Activated B cell treated with CpG ODN at 0.5 μM for 24 hours (primary cell): ENCODE measurements around the gene SAMD1. TPM values are rescaled to one million over a fixed set of nuclear protein-coding genes. Genes with fewer than 3 reads are reported as not detected.

Source experiments
- ATAC-seq: fragments of 200-7000 bp; cut with Tn5 transposase; one replicate; pipeline ENCODE4 v1.10.0; 2021; ENCODE audit warnings: low read depth, mild to moderate bottlenecking, moderate library complexity
- CTCF ChIA-PET: fragments of 350-600 bp; sonication (Branson Sonifier 250); formaldehyde crosslinking; loops from one replicate; lab custom pipeline; 2021; ENCODE audit warnings: antibody characterized with exemption; lab: Charles Lee
- POLR2A ChIA-PET: fragments of 350-600 bp; sonication (Branson Sonifier 250); formaldehyde crosslinking; loops from one replicate; lab custom pipeline; 2021; ENCODE audit warnings: antibody characterized with exemption; lab: Charles Lee
- DNase-seq: peaks from one replicate; pipeline ENCODE4 v3.0.0; 2022
- H3K27ac Mint-ChIP-seq: one replicate; pipeline ENCODE4 v1.8.0; 2020; ENCODE audit warnings: mixed read lengths
- H3K27me3 Mint-ChIP-seq: one replicate; pipeline ENCODE4 v1.8.0; 2021; ENCODE audit warnings: mixed read lengths
- H3K36me3 Mint-ChIP-seq: one replicate; pipeline ENCODE4 v1.8.0; 2021; ENCODE audit warnings: low read depth, mixed read lengths
- H3K4me1 Mint-ChIP-seq: one replicate; pipeline ENCODE4 v1.8.0; 2021; ENCODE audit warnings: mixed read lengths
- H3K4me3 Mint-ChIP-seq: one replicate; pipeline ENCODE4 v1.8.0; 2020; ENCODE audit warnings: mild to moderate bottlenecking, mixed read lengths
- H3K9me3 Mint-ChIP-seq: one replicate; pipeline ENCODE4 v1.8.0; 2020; ENCODE audit warnings: mixed read lengths
- intact Hi-C: fragments of 100-400 bp; cut with micrococcal nuclease; formaldehyde crosslinking; loops from one replicate; pipeline ENCODE4 v1.15.1; 2024
- total RNA-seq: library from RNA; stranded (reverse); gene quantifications from 2 replicates; pipeline ENCODE4 v1.2.3, GENCODE V29; 2022
- TF ChIP-seq, protein P1 (sequence below): fragments of 200-600 bp; IDR thresholded peaks from one replicate; pipeline ENCODE4 v1.8.0; 2022; ENCODE audit warnings: antibody characterized with exemption, mild to moderate bottlenecking

Gene SAMD1
- total RNA-seq, 1 donor from 2014 or later, result 32.7 TPM

DNA sequence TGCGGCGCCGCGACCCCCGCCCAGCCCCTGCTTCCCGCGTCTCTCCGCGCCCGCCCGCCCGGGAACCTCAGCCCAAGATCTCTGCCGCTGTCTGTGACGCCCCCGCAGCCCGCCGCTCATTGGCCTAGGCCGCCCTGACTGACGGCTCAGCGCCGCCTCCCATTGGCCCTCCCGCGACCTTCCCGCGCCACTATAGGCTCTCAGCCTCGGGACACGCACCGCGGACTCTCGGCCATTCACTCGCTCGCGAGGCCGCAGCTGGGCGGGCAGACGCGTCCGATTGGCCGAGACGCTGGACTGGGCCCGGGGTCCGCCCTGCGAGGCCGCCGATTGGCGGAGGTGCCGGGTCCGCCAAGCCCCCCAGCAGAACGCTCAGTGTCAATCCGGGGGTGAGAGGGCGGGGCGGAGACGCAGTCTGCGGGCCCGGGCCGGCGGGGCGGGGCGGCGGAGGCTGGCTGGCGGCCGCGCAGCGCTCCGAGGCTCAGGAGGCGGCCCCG is 27.2 kb upstream of the SAMD1 start, which contains the start of gene PRKACA:
Gene PRKACA (minus strand): TSS at position 95 of the 497 bp plus-strand sequence. CDS start 215 bp downstream, outside the sequence.
- Mint-ChIP-seq H3K27ac (peak within 1 kb of the TSS; percentile 68), H3K9me3 (no peaks in the 10 kb centered on the region), H3K27me3 (no peaks in the 10 kb centered on the region), H3K4me3 (peak within 1 kb of the TSS; percentile 89), H3K36me3 (peaks cover 1% of the 10 kb centered on the region), H3K4me1 (peaks cover 42% of the 10 kb centered on the region)
- ATAC-seq (peak; percentile 95), DNase-seq (peak; percentile 95)
- intact Hi-C loops, result loop anchor here (1.0 to 10.0 kb wide), 4 partner anchors 19 to 323 kb away; partner anchors contain the start of genes ASF1B, DCAF15 and ZSWIM4
- TF ChIP-seq, protein P1, sequence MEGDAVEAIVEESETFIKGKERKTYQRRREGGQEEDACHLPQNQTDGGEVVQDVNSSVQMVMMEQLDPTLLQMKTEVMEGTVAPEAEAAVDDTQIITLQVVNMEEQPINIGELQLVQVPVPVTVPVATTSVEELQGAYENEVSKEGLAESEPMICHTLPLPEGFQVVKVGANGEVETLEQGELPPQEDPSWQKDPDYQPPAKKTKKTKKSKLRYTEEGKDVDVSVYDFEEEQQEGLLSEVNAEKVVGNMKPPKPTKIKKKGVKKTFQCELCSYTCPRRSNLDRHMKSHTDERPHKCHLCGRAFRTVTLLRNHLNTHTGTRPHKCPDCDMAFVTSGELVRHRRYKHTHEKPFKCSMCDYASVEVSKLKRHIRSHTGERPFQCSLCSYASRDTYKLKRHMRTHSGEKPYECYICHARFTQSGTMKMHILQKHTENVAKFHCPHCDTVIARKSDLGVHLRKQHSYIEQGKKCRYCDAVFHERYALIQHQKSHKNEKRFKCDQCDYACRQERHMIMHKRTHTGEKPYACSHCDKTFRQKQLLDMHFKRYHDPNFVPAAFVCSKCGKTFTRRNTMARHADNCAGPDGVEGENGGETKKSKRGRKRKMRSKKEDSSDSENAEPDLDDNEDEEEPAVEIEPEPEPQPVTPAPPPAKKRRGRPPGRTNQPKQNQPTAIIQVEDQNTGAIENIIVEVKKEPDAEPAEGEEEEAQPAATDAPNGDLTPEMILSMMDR, result no peak
- POLR2A ChIA-PET, result interaction anchor here (0.7 to 2.0 kb wide), 11 partner anchors 19 to 965 kb away, joined by 3 to 8 read pairs (median 5); partner anchors contain the start of gene ASF1B
- CTCF ChIA-PET, result interaction anchor here (0.9 to 1.1 kb wide), 2 partner anchors 19 to 57 kb away, joined by 3 to 4 read pairs; partner anchors contain the start of gene ASF1B

- Mint-ChIP-seq H3K27ac (peak overlapping the region; percentile 30), H3K4me1 (peaks cover 42% of the 10 kb centered on the region), H3K36me3 (peaks cover 1% of the 10 kb centered on the region), H3K27me3 (no peaks in the 10 kb centered on the region), H3K9me3 (no peaks in the 10 kb centered on the region), H3K4me3 (peak overlapping the region; percentile 84)
- intact Hi-C loops, result loop anchor here (1.0 to 10.0 kb wide), 4 partner anchors 19 to 322 kb away; partner anchors contain the start of genes ASF1B, DCAF15 and ZSWIM4
- no peak for DNase-seq
- TF ChIP-seq, protein P1, result no peak
- CTCF ChIA-PET, result interaction anchor here (0.9 to 1.3 kb wide), 3 partner anchors 20 to 57 kb away, joined by 3 to 7 read pairs (median 4); partner anchors contain the start of gene ASF1B
- ATAC-seq, result no peak
- POLR2A ChIA-PET, result interaction anchor here (0.9 to 2.0 kb wide), 7 partner anchors 20 to 965 kb away, joined by 3 to 6 read pairs (median 5); partner anchors contain the start of gene ASF1B
Observed at GRCh38 chr19:14116918-14117578, 26.5 kb upstream of the SAMD1 start.

DNA sequence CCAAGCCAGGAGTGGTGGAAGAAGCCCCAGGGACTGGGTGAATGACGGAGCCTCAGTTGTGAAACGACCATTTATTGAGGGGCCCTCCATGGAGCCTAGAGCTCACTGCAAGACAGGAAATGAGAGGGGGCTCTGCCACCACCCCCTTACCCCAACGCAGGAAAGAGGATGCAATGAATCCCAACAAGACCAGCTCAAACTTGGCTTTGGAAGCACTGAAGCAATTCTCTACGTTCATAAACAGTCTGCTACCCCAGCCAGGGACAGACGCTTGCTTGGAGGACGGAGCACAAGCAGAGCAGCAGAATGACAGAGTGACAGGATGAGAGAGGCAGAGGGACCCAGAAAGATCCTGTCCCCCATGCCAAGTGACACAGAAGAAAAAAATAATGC is 26.0 kb upstream of the SAMD1 start:
- no peaks in the 10 kb centered on the region for H3K9me3 Mint-ChIP-seq
- H3K36me3 Mint-ChIP-seq, result peaks cover 1% of the 10 kb centered on the region
- intact Hi-C loops, result loop anchor here (10.0 kb wide), 1 partner anchor 322 kb away; the partner anchor contains the start of gene ZSWIM4
- POLR2A ChIA-PET, result interaction anchor here (2.0 kb wide), 1 partner anchor 27 kb away, joined by 5 read pairs; no protein-coding TSS in a partner anchor
- ATAC-seq (no peak), DNase-seq (no peak)
- H3K4me1 Mint-ChIP-seq, result peaks cover 42% of the 10 kb centered on the region
- H3K27me3 Mint-ChIP-seq, result no peaks in the 10 kb centered on the region
- peak overlapping the region; percentile 84 for H3K4me3 Mint-ChIP-seq
- TF ChIP-seq, protein P1, result no peak
- CTCF ChIA-PET, result interaction anchor here (1.3 kb wide), 1 partner anchor 20 kb away, joined by 7 read pairs; the partner anchor contains the start of gene ASF1B
- H3K27ac Mint-ChIP-seq, result peak overlapping the region; percentile 30

GRCh38 chr19:14115756-14116155 is 25.2 kb upstream of the SAMD1 start:
- Mint-ChIP-seq H3K27ac (no peak overlapping the region), H3K9me3 (no peaks in the 10 kb centered on the region), H3K36me3 (peaks cover 1% of the 10 kb centered on the region), H3K4me3 (peak overlapping the region; percentile 84), H3K27me3 (no peaks in the 10 kb centered on the region), H3K4me1 (peaks cover 42% of the 10 kb centered on the region)
- no peak for ATAC-seq
- no peak for DNase-seq
- intact Hi-C loops, result loop anchor here (1.0 to 10.0 kb wide), 3 partner anchors 43 to 321 kb away; partner anchors contain the start of genes MISP3 and ZSWIM4
- POLR2A ChIA-PET, result no interaction called here
- TF ChIP-seq, protein P1, result no peak
- CTCF ChIA-PET, result interaction anchor here (0.5 to 1.9 kb wide), 4 partner anchors 21 to 57 kb away, joined by 3 to 9 read pairs (median 6); partner anchors contain the start of gene ASF1B
